Sigmoid colon (tissue), 7 donors: ENCODE results near the gene RPS5. TPM values are rescaled to one million over a fixed set of nuclear protein-coding genes. Genes with fewer than 3 reads are reported as not detected.

Experiments used
- DNase-seq: peaks from one replicate; pipeline ENCODE4 v3.0.0-alpha.2; 2019
- H3K27ac ChIP-seq, 4 donors: fragments of 200-600 bp; sonication (generic); one replicate each; pipeline ENCODE4 v1.5.1; 2016 to 2019; ENCODE audit warnings: mild to moderate bottlenecking in 1 of 4
- H3K27me3 ChIP-seq, 3 donors: fragments of 200-600 bp; sonication (generic); one replicate each; pipeline ENCODE4 v1.5.1; 2019; ENCODE audit warnings: mild to moderate bottlenecking in 1 of 3
- H3K36me3 ChIP-seq, 4 donors: fragments of 200-600 bp; sonication (generic); one replicate each; pipeline ENCODE4 v1.5.1; 2016 to 2019
- H3K4me1 ChIP-seq, 4 donors: fragments of 200-600 bp; sonication (generic); one replicate each; pipeline ENCODE4 v1.5.1; 2017 to 2019
- H3K4me3 ChIP-seq, 4 donors: fragments of 200-600 bp; sonication (generic); one replicate each; pipeline ENCODE4 v1.5.1; 2017 to 2019; ENCODE audit warnings: mild to moderate bottlenecking in 2 of 4, moderate library complexity in 1 of 4
- H3K9me3 ChIP-seq, 4 donors: fragments of 200-600 bp in 3 of 4; sonication (generic) in 3 of 4; one replicate each; pipeline versions ENCODE4 v1.5.1 to v1.6.1; 2013 to 2019
- CTCF ChIP-seq, 4 experiments: fragments of 450-650 bp in 3 of 4; fragments of 200-600 bp in 1 of 4; IDR thresholded peaks; one replicate each; pipeline ENCODE4 v1.5.1; 2016 to 2019; ENCODE audit warnings: antibody characterized with exemption in 4 of 4, mild to moderate bottlenecking in 3 of 4, moderate library complexity in 2 of 4
- EP300 ChIP-seq, 4 donors: sonication (generic); formaldehyde crosslinking; IDR thresholded peaks; one replicate each; pipeline ENCODE4 v1.6.1; 2017; ENCODE audit warnings: antibody characterized with exemption in 4 of 4
- POLR2A ChIP-seq, 2 donors: fragments of 450-650 bp; IDR thresholded peaks; one replicate each; pipeline ENCODE4 v1.6.1; 2016; ENCODE audit warnings: antibody characterized with exemption in 2 of 2, mild to moderate bottlenecking in 2 of 2, moderate library complexity in 2 of 2
- POLR2AphosphoS5 ChIP-seq, 4 donors: sonication (generic); formaldehyde crosslinking; IDR thresholded peaks; one replicate each; pipeline ENCODE4 v1.6.1; 2017; ENCODE audit warnings: antibody characterized with exemption in 4 of 4
- WGBS, 2 donors: extraction: QIAGEN DNeasy Blood & Tissue Kit; methylation state at CpG; one replicate each; pipeline ENCODE4 v1.1.7; 2013; 5-methylcytosine and 5-hydroxymethylcytosine counted together
- intact Hi-C: fragments of 100-400 bp; cut with DNase I; formaldehyde crosslinking; loops from one replicate; pipeline ENCODE4 v1.15.1; 2023
- polyA plus RNA-seq, 3 donors: library from polyadenylated mRNA; stranded (reverse); fragments of 200-250 nt; gene quantifications; one replicate each; pipeline ENCODE4 v1.2.3, GENCODE V29; 2013
- total RNA-seq, 4 donors: library from RNA; depleted of rRNA; stranded (reverse); fragments of >200 nt; gene quantifications; one replicate each; pipeline ENCODE4 v1.1.0, GENCODE V29; 2016
- donor health status: healthy with polysubstance abuse.
- donor health status: Bipolar disorder and iron deficiency.
- donor health status: healthy.

Gene RPS5
- total and polyA plus RNA-seq, 7 donors: 1,097 to 2,581 (median 1,974) TPM

- Histone ChIP-seq H3K27ac (no peak overlapping the region), H3K9me3 (peaks cover 0 to 6% (median 4%) of the 10 kb centered on the region in 4 donors), H3K36me3 (peaks cover 25 to 69% (median 32%) of the 10 kb centered on the region in 4 donors), H3K4me3 (no peak overlapping the region), H3K27me3 (no peaks in the 10 kb centered on the region), H3K4me1 (no peaks in the 10 kb centered on the region)
- 96 to 98% methylated on average over 7 of the region's 7 CpGs for whole genome bisulfite sequencing, 2 donors
- TF ChIP-seq EP300 (IDR thresholded peaks at IDR 0.05) (no peak), POLR2AphosphoS5 (IDR thresholded peaks at IDR 0.05) (no peak), CTCF (IDR thresholded peaks at IDR 0.05) (no peak), POLR2A (IDR thresholded peaks at IDR 0.05) (no peak)
- DNase-seq: no peak
- intact Hi-C loops: no loop called here
Observed at GRCh38 chr19:58417071-58417470, 30.0 kb downstream of the RPS5 start.

GRCh38 chr19:58428617-58429016 is 41.5 kb downstream of the RPS5 start:
- WGBS, 2 donors: 64 to 72% methylated on average over 1 of the region's 1 CpG
- TF ChIP-seq POLR2AphosphoS5 (IDR thresholded peaks at IDR 0.05) (no peak), CTCF (IDR thresholded peaks at IDR 0.05) (no peak), POLR2A (IDR thresholded peaks at IDR 0.05) (no peak), EP300 (IDR thresholded peaks at IDR 0.05) (no peak)
- H3K36me3 ChIP-seq: peaks cover 2 to 19% (median 7%) of the 10 kb centered on the region in 4 donors

GRCh38 chr19:58429745-58430144 is 42.7 kb downstream of the RPS5 start:
- Histone ChIP-seq H3K4me3 (no peak overlapping the region), H3K27me3 (no peaks in the 10 kb centered on the region), H3K36me3 (peaks cover 14 to 30% (median 19%) of the 10 kb centered on the region in 4 donors), H3K4me1 (no peaks in the 10 kb centered on the region), H3K9me3 (peaks cover 61 to 85% (median 72%) of the 10 kb centered on the region in 4 donors), H3K27ac (no peak overlapping the region)
- TF ChIP-seq EP300 (IDR thresholded peaks at IDR 0.05): no peak
- no peak for TF ChIP-seq POLR2A (IDR thresholded peaks at IDR 0.05)
- TF ChIP-seq POLR2AphosphoS5 (IDR thresholded peaks at IDR 0.05): no peak
- no peak for TF ChIP-seq CTCF (IDR thresholded peaks at IDR 0.05)
- intact Hi-C loops: no loop called here
- no peak for DNase-seq

More at GRCh38 chr19:58428617-58429016, 41.5 kb downstream of the RPS5 start:
- no peak overlapping the region for H3K27ac ChIP-seq
- no peaks in the 10 kb centered on the region for H3K27me3 ChIP-seq
- intact Hi-C loops: no loop called here
- no peak for DNase-seq
- H3K4me1 ChIP-seq: no peaks in the 10 kb centered on the region
- H3K9me3 ChIP-seq: peaks cover 50 to 73% (median 61%) of the 10 kb centered on the region in 4 donors
- H3K4me3 ChIP-seq: no peak overlapping the region

GRCh38 chr19:58434217-58434616 is 47.1 kb downstream of the RPS5 start:
- H3K9me3 ChIP-seq: peaks cover 71 to 98% (median 87%) of the 10 kb centered on the region in 4 donors
- 97% methylated on average over 2 of the region's 2 CpGs for WGBS, 2 donors
- no peak overlapping the region for H3K4me3 ChIP-seq
- H3K4me1 ChIP-seq: peaks cover 0 to 6% (median 4%) of the 10 kb centered on the region in 4 donors
- H3K36me3 ChIP-seq: peaks cover 42 to 71% (median 49%) of the 10 kb centered on the region in 4 donors
- no peaks in the 10 kb centered on the region for H3K27me3 ChIP-seq
- no peak for TF ChIP-seq POLR2AphosphoS5 (IDR thresholded peaks at IDR 0.05)
- TF ChIP-seq EP300 (IDR thresholded peaks at IDR 0.05): no peak
- TF ChIP-seq CTCF (IDR thresholded peaks at IDR 0.05): no peak
- no peak for TF ChIP-seq POLR2A (IDR thresholded peaks at IDR 0.05)
- intact Hi-C loops: loop anchor here (1.0 kb wide), 1 partner anchor 19 kb away; no protein-coding TSS in a partner anchor
- no peak for DNase-seq
- H3K27ac ChIP-seq: no peak overlapping the region
